HepG2 (cell line): ENCODE data around the gene IQGAP2. TPM values are rescaled to one million over a fixed set of nuclear protein-coding genes. Genes with fewer than 3 reads are reported as not detected.
A peak's percentile ranks its signal among the peaks of the same experiment; 100 is the strongest.

Experiments
- BRCA1 ChIP-seq: sonication (generic); formaldehyde crosslinking; IDR thresholded peaks from 2 replicates; pipeline ENCODE4 v1.4.0; 2020; ENCODE audit warnings: missing genetic modification reagents
- HDAC1 ChIP-seq: sonication (generic); formaldehyde crosslinking; IDR thresholded peaks from 2 replicates; pipeline ENCODE4 v1.5.1; 2020; ENCODE audit warnings: mild to moderate bottlenecking, missing genetic modification reagents
- HIVEP1 ChIP-seq: sonication (generic); formaldehyde crosslinking; IDR thresholded peaks from 2 replicates; pipeline ENCODE4 v1.4.0; 2020; ENCODE audit warnings: mild to moderate bottlenecking, missing genetic modification reagents
- HOXD1 ChIP-seq: sonication (generic); formaldehyde crosslinking; IDR thresholded peaks from 2 replicates; pipeline ENCODE4 v1.5.0; 2020; ENCODE audit warnings: missing genetic modification reagents
- MTERF4 ChIP-seq: sonication (generic); formaldehyde crosslinking; IDR thresholded peaks from 2 replicates; pipeline ENCODE4 v1.8.0; 2023; ENCODE audit warnings: mild to moderate bottlenecking, missing genetic modification reagents
- RFXAP ChIP-seq: sonication (generic); formaldehyde crosslinking; IDR thresholded peaks from 2 replicates; pipeline ENCODE4 v1.4.0; 2020; ENCODE audit warnings: missing genetic modification reagents, borderline replicate concordance
- SETDB1 ChIP-seq: sonication (generic); formaldehyde crosslinking; IDR thresholded peaks from 2 replicates; pipeline ENCODE4 v1.5.1; 2020; ENCODE audit warnings: missing genetic modification reagents, mild to moderate bottlenecking, borderline replicate concordance
- TARDBP ChIP-seq: sonication (generic); formaldehyde crosslinking; IDR thresholded peaks from 2 replicates; pipeline ENCODE4 v1.8.0; 2022; ENCODE audit warnings: mild to moderate bottlenecking, missing genetic modification reagents
- THAP11 ChIP-seq: IDR thresholded peaks from 2 replicates; pipeline ENCODE4 v1.6.1; 2016; ENCODE audit warnings: missing biosample characterization, missing genetic modification reagents
- XBP1 ChIP-seq: sonication (generic); formaldehyde crosslinking; IDR thresholded peaks from 2 replicates; pipeline ENCODE4 v1.5.0; 2020; ENCODE audit warnings: missing genetic modification reagents
- ZBTB2 ChIP-seq: sonication (generic); formaldehyde crosslinking; IDR thresholded peaks from 2 replicates; pipeline ENCODE4 v1.8.0; 2022; ENCODE audit warnings: low read depth, missing genetic modification reagents
- ZBTB37 ChIP-seq: sonication (generic); formaldehyde crosslinking; IDR thresholded peaks from 2 replicates; pipeline ENCODE4 v1.4.0; 2020; ENCODE audit warnings: mild to moderate bottlenecking, missing genetic modification reagents
- ZFP62 ChIP-seq: sonication (generic); formaldehyde crosslinking; IDR thresholded peaks from 2 replicates; pipeline ENCODE4 v1.4.0; 2020; ENCODE audit warnings: missing genetic modification reagents
- ZNF713 ChIP-seq: sonication (generic); formaldehyde crosslinking; IDR thresholded peaks from 2 replicates; pipeline ENCODE4 v1.4.0; 2020; ENCODE audit warnings: mild to moderate bottlenecking, missing genetic modification reagents
- ZNF720 ChIP-seq: sonication (generic); formaldehyde crosslinking; IDR thresholded peaks from 2 replicates; pipeline ENCODE4 v1.4.0; 2020; ENCODE audit warnings: missing genetic modification reagents
- ZNF761 ChIP-seq: sonication (generic); formaldehyde crosslinking; conservative IDR thresholded peaks from 2 replicates; pipeline ENCODE4 v1.4.0; 2020; ENCODE audit warnings: mild to moderate bottlenecking, missing genetic modification reagents
- ZNF83 ChIP-seq: sonication (generic); formaldehyde crosslinking; IDR thresholded peaks from 2 replicates; pipeline ENCODE4 v1.4.0; 2020; ENCODE audit warnings: missing genetic modification reagents, mild to moderate bottlenecking, borderline replicate concordance
- polyA plus RNA-seq, 8 experiments: library from polyadenylated mRNA; depleted of rRNA in 3 of 8; stranded (reverse) in 7 of 8; unstranded in 1 of 8; fragments of >200 nt; fragmentation: Illumina TruSeq in 4 of 8; extraction: Trizol in 4 of 8; gene quantifications; 2 replicates each; pipeline versions ENCODE4 v1.2.1 to v1.2.3, GENCODE V29; 2011 to 2016; ENCODE audit warnings: low read depth in 4 of 8, missing spikeins in 1 of 8, mixed read lengths in 1 of 8; ENCODE audit not compliant: insufficient read depth in 1 of 8
- total RNA-seq, 5 experiments: library from RNA; depleted of rRNA; stranded (reverse); fragments of >200 nt; fragmentation: Illumina TruSeq; extraction: Trizol; gene quantifications; 2 replicates each; pipeline ENCODE4 v1.2.3, GENCODE V29; 2016; ENCODE audit warnings: low read depth in 1 of 5
- TF ChIP-seq, protein P1 (sequence below), 2 experiments: sonication (generic) in 1 of 2; formaldehyde crosslinking in 1 of 2; IDR thresholded peaks; 2 replicates each; pipeline versions ENCODE4 v1.4.0 to v1.6.1; 2018 to 2020; ENCODE audit warnings: missing genetic modification reagents in 2 of 2, borderline replicate concordance in 1 of 2, low read depth in 1 of 2, mild to moderate bottlenecking in 1 of 2, missing biosample characterization in 1 of 2
- TF ChIP-seq, protein P2 (sequence below): IDR thresholded peaks from 2 replicates; pipeline ENCODE4 v1.4.0; 2020; ENCODE audit warnings: mild to moderate bottlenecking, missing genetic modification reagents

IQGAP2 gene
- total and polyA plus RNA-seq, 2 of the 13 experiments (the other 11 are each of a cell fraction or from before 2014, with no cell fraction given): 35.2 to 83.3 TPM

DNA sequence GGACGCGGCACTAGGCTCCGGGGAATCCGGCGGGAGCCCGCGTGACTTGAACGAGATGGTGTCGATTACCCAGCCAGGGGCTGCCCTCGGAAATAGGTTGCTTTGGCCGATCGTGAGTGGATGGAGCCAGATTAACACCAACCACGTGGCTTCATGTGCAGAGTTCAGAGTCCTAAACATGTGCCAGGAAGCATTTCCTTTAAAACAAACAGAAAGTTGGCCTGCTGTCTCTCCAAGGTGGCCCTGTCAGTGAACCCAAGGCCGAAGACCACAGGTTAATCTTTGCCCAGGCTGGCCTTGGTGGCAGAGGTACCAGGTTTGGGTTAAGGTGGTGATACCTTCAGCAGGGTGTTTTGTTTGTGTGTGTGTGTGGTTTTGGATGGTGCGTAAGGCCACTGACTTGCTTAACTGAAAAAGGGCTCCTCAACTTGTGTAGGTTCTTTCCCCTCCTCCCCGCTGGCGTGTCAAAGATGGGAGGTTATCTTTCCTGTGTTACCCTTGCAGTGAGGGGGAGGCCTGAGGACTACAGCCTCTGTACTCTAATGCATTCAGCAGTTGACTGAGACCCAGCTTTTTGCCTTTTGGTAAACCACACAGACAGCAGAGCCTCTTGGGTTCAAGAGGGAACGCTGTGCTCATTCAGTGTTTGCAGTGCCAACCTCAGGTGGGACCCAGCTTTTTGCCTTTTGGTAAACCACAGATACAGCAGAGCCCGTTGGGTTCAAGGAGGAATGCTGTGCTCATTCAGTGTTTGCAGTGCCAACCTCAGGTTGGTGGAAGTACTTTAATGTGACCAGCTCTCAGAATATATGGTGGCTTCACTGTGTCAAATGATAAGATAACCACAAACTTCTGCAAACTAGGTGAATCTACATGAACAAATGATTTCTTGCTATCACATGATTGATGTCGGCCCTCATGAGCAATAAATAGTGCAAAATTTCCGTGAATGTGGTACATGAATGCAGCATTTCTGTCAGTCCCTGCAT lies 1.4 kb downstream of the IQGAP2 start (continued):
- TF ChIP-seq ZBTB37 (CRISPR knock-in tag) (peak; percentile 91), HIVEP1 (peak; percentile 36; the same call in 1 of the 2 replicates), BRCA1 (CRISPR knock-in tag) (no peak), ZBTB2 (no peak), TARDBP (peak; percentile 92), ZFP62 (CRISPR knock-in tag) (no peak), MTERF4 (CRISPR knock-in tag) (no peak), XBP1 (CRISPR knock-in tag) (no peak), HOXD1 (CRISPR knock-in tag) (0 out of 2 replicates have a peak, but pooled peaks have one; percentile 28), ZNF713 (0 out of 2 replicates have a peak, but pooled peaks have one; percentile 80), THAP11 (CRISPR knock-in tag) (peak; percentile 68), HDAC1 (CRISPR knock-in tag) (peak; percentile 75), ZNF761 (CRISPR knock-in tag) (no peak), RFXAP (CRISPR knock-in tag) (peak; percentile 90; the same call in 1 of the 2 replicates), ZNF720 (CRISPR knock-in tag) (no peak), SETDB1 (CRISPR knock-in tag) (peak; percentile 72; the same call in 1 of the 2 replicates), ZNF83 (CRISPR knock-in tag) (no peak)
- TF ChIP-seq, protein P1, sequence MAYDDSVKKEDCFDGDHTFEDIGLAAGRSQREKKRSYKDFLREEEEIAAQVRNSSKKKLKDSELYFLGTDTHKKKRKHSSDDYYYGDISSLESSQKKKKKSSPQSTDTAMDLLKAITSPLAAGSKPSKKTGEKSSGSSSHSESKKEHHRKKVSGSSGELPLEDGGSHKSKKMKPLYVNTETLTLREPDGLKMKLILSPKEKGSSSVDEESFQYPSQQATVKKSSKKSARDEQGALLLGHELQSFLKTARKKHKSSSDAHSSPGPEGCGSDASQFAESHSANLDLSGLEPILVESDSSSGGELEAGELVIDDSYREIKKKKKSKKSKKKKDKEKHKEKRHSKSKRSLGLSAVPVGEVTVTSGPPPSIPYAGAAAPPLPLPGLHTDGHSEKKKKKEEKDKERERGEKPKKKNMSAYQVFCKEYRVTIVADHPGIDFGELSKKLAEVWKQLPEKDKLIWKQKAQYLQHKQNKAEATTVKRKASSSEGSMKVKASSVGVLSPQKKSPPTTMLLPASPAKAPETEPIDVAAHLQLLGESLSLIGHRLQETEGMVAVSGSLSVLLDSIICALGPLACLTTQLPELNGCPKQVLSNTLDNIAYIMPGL (CRISPR knock-in tag; IDR thresholded peaks at IDR 0.05; ENCODE audit: borderline replicate concordance in 1 of 2, low read depth in 1 of 2): no peak; a peak in 1 of 4 replicates
- TF ChIP-seq, protein P2, sequence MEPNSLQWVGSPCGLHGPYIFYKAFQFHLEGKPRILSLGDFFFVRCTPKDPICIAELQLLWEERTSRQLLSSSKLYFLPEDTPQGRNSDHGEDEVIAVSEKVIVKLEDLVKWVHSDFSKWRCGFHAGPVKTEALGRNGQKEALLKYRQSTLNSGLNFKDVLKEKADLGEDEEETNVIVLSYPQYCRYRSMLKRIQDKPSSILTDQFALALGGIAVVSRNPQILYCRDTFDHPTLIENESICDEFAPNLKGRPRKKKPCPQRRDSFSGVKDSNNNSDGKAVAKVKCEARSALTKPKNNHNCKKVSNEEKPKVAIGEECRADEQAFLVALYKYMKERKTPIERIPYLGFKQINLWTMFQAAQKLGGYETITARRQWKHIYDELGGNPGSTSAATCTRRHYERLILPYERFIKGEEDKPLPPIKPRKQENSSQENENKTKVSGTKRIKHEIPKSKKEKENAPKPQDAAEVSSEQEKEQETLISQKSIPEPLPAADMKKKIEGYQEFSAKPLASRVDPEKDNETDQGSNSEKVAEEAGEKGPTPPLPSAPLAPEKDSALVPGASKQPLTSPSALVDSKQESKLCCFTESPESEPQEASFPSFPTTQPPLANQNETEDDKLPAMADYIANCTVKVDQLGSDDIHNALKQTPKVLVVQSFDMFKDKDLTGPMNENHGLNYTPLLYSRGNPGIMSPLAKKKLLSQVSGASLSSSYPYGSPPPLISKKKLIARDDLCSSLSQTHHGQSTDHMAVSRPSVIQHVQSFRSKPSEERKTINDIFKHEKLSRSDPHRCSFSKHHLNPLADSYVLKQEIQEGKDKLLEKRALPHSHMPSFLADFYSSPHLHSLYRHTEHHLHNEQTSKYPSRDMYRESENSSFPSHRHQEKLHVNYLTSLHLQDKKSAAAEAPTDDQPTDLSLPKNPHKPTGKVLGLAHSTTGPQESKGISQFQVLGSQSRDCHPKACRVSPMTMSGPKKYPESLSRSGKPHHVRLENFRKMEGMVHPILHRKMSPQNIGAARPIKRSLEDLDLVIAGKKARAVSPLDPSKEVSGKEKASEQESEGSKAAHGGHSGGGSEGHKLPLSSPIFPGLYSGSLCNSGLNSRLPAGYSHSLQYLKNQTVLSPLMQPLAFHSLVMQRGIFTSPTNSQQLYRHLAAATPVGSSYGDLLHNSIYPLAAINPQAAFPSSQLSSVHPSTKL (CRISPR knock-in tag): peak; percentile 96
